WTC11 (cell line): Measurements from ENCODE around the gene ANGEL2. TPM values are rescaled to one million over a fixed set of nuclear protein-coding genes. Genes with fewer than 3 reads are reported as not detected.
A peak's percentile ranks its signal among the peaks of the same experiment; 100 is the strongest.

ENCODE experiments used
- ATAC-seq: fragments of 200-7000 bp; cut with Tn5 transposase; 2 replicates; pipeline ENCODE4 v1.10.0; 2021; ENCODE audit warnings: mild to moderate bottlenecking, moderate library complexity
- CTCF ChIA-PET: fragments of 300-600 bp; sonication (Branson Sonifier 250); formaldehyde crosslinking; loops from one replicate; lab custom pipeline; 2021; ENCODE audit warnings: antibody characterized with exemption; lab: Charles Lee
- POLR2A ChIA-PET: fragments of 350-600 bp; sonication (Branson Sonifier 250); formaldehyde crosslinking; loops from one replicate; lab custom pipeline; 2021; ENCODE audit warnings: antibody characterized with exemption; lab: Charles Lee
- DNase-seq: peaks from one replicate; pipeline ENCODE4 v3.0.0; 2021; ENCODE audit warnings: low spot score
- H3K27ac Mint-ChIP-seq: 2 replicates; pipeline ENCODE4 v1.8.0; 2021; ENCODE audit warnings: mixed read lengths
- H3K27me3 Mint-ChIP-seq: 2 replicates; pipeline ENCODE4 v1.8.0; 2021; ENCODE audit warnings: low read depth, mild to moderate bottlenecking, moderate library complexity, mixed read lengths
- H3K36me3 Mint-ChIP-seq: 2 replicates; pipeline ENCODE4 v1.8.0; 2021; ENCODE audit warnings: mixed read lengths
- H3K4me1 Mint-ChIP-seq: 2 replicates; pipeline ENCODE4 v1.8.0; 2022; ENCODE audit warnings: mixed read lengths
- H3K4me3 Mint-ChIP-seq: 2 replicates; pipeline ENCODE4 v1.8.0; 2021; ENCODE audit warnings: mild to moderate bottlenecking, moderate library complexity, mixed read lengths
- H3K9me3 Mint-ChIP-seq: 2 replicates; pipeline ENCODE4 v1.8.0; 2021; ENCODE audit warnings: mixed read lengths
- AR ChIP-seq: fragments of 250-450 bp; sonication (Bioruptor Pico); IDR thresholded peaks from 2 replicates; pipeline ENCODE4 v1.9.0; 2021; ENCODE audit warnings: mild to moderate bottlenecking
- ATF6 ChIP-seq: sonication (generic); formaldehyde crosslinking; IDR thresholded peaks from 2 replicates; pipeline ENCODE4 v1.8.1; 2023; ENCODE audit warnings: mild to moderate bottlenecking, missing genetic modification reagents
- E2F1 ChIP-seq: sonication (generic); formaldehyde crosslinking; IDR thresholded peaks from 2 replicates; pipeline ENCODE4 v1.8.0; 2022; ENCODE audit warnings: mild to moderate bottlenecking, missing genetic modification reagents
- ESRRA ChIP-seq: sonication (generic); formaldehyde crosslinking; IDR thresholded peaks from 2 replicates; pipeline ENCODE4 v1.8.1; 2022; ENCODE audit warnings: mild to moderate bottlenecking, missing genetic modification reagents, borderline replicate concordance
- GTF2I ChIP-seq: fragments of 250-450 bp; sonication (Bioruptor Pico); conservative IDR thresholded peaks from 2 replicates; pipeline ENCODE4 v1.4.0; 2021; ENCODE audit warnings: mild to moderate bottlenecking
- IRF1 ChIP-seq: sonication (generic); formaldehyde crosslinking; IDR thresholded peaks from 2 replicates; pipeline ENCODE4 v1.8.0; 2023; ENCODE audit warnings: missing genetic modification reagents
- MYBL2 ChIP-seq: sonication (generic); formaldehyde crosslinking; IDR thresholded peaks from 2 replicates; pipeline ENCODE4 v1.8.1; 2023; ENCODE audit warnings: mild to moderate bottlenecking, moderate library complexity, missing genetic modification reagents
- PRRX2 ChIP-seq: fragments of 250-450 bp; sonication (Bioruptor Pico); IDR thresholded peaks from 2 replicates; pipeline ENCODE4 v1.8.0; 2021; ENCODE audit warnings: mild to moderate bottlenecking
- RORB ChIP-seq: fragments of 250-450 bp; sonication (Bioruptor Pico); IDR thresholded peaks from 2 replicates; pipeline ENCODE4 v1.9.0; 2021; ENCODE audit warnings: mild to moderate bottlenecking
- USF1 ChIP-seq: sonication (generic); formaldehyde crosslinking; IDR thresholded peaks from 2 replicates; pipeline ENCODE4 v1.8.0; 2022; ENCODE audit warnings: mild to moderate bottlenecking, missing genetic modification reagents
- USF2 ChIP-seq: sonication (generic); formaldehyde crosslinking; IDR thresholded peaks from 2 replicates; pipeline ENCODE4 v1.8.1; 2023; ENCODE audit warnings: mild to moderate bottlenecking, missing genetic modification reagents, moderate library complexity
- ZNF121 ChIP-seq: sonication (generic); formaldehyde crosslinking; IDR thresholded peaks from 2 replicates; pipeline ENCODE4 v1.8.0; 2023; ENCODE audit warnings: missing genetic modification reagents
- ZNF138 ChIP-seq: sonication (generic); formaldehyde crosslinking; conservative IDR thresholded peaks from 2 replicates; pipeline ENCODE4 v1.8.1; 2022; ENCODE audit warnings: mild to moderate bottlenecking, moderate library complexity, missing genetic modification reagents
- ZNF219 ChIP-seq: sonication (generic); formaldehyde crosslinking; IDR thresholded peaks from 2 replicates; pipeline ENCODE4 v1.8.0; 2023; ENCODE audit warnings: missing genetic modification reagents, mild to moderate bottlenecking, borderline replicate concordance
- ZNF232 ChIP-seq: sonication (generic); formaldehyde crosslinking; IDR thresholded peaks from 2 replicates; pipeline ENCODE4 v1.8.0; 2022; ENCODE audit warnings: mild to moderate bottlenecking, missing genetic modification reagents
- ZNF396 ChIP-seq: fragments of 250-450 bp; sonication (Bioruptor Pico); IDR thresholded peaks from 2 replicates; pipeline ENCODE4 v1.8.0; 2021; ENCODE audit warnings: mild to moderate bottlenecking, moderate library complexity, borderline replicate concordance
- ZNF416 ChIP-seq: fragments of 250-450 bp; sonication (Bioruptor Pico); IDR thresholded peaks from 2 replicates; pipeline ENCODE4 v1.9.0; 2021; ENCODE audit warnings: mild to moderate bottlenecking, inconsistent platforms
- ZNF423 ChIP-seq: fragments of 250-450 bp; sonication (Bioruptor Pico); IDR thresholded peaks from 2 replicates; pipeline ENCODE4 v2.1.2; 2022; ENCODE audit warnings: mild to moderate bottlenecking, moderate library complexity
- ZNF532 ChIP-seq: fragments of 250-450 bp; sonication (Bioruptor Pico); IDR thresholded peaks from 2 replicates; pipeline ENCODE4 v1.9.0; 2021; ENCODE audit warnings: mild to moderate bottlenecking, borderline replicate concordance
- total RNA-seq: library from RNA; stranded (reverse); gene quantifications from 3 replicates; pipeline ENCODE4 v1.2.3, GENCODE V29; 2021

The ANGEL2 gene
- total RNA-seq, 1 experiment from 2014 or later: 38.6 TPM

- TF ChIP-seq IRF1: no peak
- peak; percentile 47; the same call in 1 of the 2 replicates for TF ChIP-seq USF1 (CRISPR knock-in tag)
- TF ChIP-seq MYBL2: peak; percentile 72; the same call in 1 of the 2 replicates
- no peak for TF ChIP-seq ZNF532 (CRISPR knock-in tag)
- TF ChIP-seq ZNF138: no peak
- no peak for TF ChIP-seq ZNF423 (CRISPR knock-in tag)
Observed at GRCh38 chr1:213051127-213051880, 35.6 kb upstream of the ANGEL2 start, which contains the start of gene RPS6KC1 (continued).

GRCh38 chr1:213050745-213051126 is 35.1 kb upstream of the ANGEL2 start:
- ATAC-seq (peak; percentile 21; the same call in 1 of the 2 replicates), DNase-seq (no peak)
- H3K4me1 Mint-ChIP-seq: peaks cover 27% of the 10 kb centered on the region
- CTCF ChIA-PET: interaction anchor here (1.3 kb wide), 1 partner anchor 301 kb away, joined by 5 read pairs; no protein-coding TSS in a partner anchor
- H3K9me3 Mint-ChIP-seq: peaks cover 9% of the 10 kb centered on the region
- no peaks in the 10 kb centered on the region for H3K27me3 Mint-ChIP-seq
- H3K27ac Mint-ChIP-seq: peak overlapping the region; percentile 81
- TF ChIP-seq ZNF396 (no peak), ZNF416 (CRISPR knock-in tag) (0 out of 2 replicates have a peak, but pooled peaks have one; percentile 24), GTF2I (CRISPR knock-in tag) (0 out of 2 replicates have a peak, but pooled peaks have one; percentile 26), USF2 (CRISPR knock-in tag) (no peak), ZNF232 (no peak), PRRX2 (CRISPR knock-in tag) (0 out of 2 replicates have a peak, but pooled peaks have one; percentile 10)
- peaks cover 2% of the 10 kb centered on the region; the same call in 1 of the 2 replicates for H3K36me3 Mint-ChIP-seq
- peak overlapping the region; percentile 97 for H3K4me3 Mint-ChIP-seq
- POLR2A ChIA-PET: no interaction called here

GRCh38 chr1:213049232-213049631 is 33.6 kb upstream of the ANGEL2 start:
- Mint-ChIP-seq H3K4me3 (no peak overlapping the region), H3K4me1 (peaks cover 28% of the 10 kb centered on the region), H3K27me3 (no peaks in the 10 kb centered on the region), H3K9me3 (peaks cover 9% of the 10 kb centered on the region), H3K27ac (no peak overlapping the region), H3K36me3 (peaks cover 2% of the 10 kb centered on the region; the same call in 1 of the 2 replicates)
- no peak for DNase-seq
- CTCF ChIA-PET: interaction anchor here (0.6 kb wide), 1 partner anchor 299 kb away, joined by 3 read pairs; no protein-coding TSS in a partner anchor
- POLR2A ChIA-PET: no interaction called here
- no peak for ATAC-seq
- TF ChIP-seq ESRRA: no peak
- TF ChIP-seq ZNF423 (CRISPR knock-in tag): no peak
- no peak for TF ChIP-seq ZNF121
- no peak for TF ChIP-seq ZNF219 (CRISPR knock-in tag)
- no peak for TF ChIP-seq E2F1
- TF ChIP-seq RORB (CRISPR knock-in tag): no peak
- TF ChIP-seq USF1 (CRISPR knock-in tag): no peak
- no peak for TF ChIP-seq AR (CRISPR knock-in tag)
- no peak for TF ChIP-seq ATF6
